Measurements from ENCODE around the gene GRM4. TPM values are rescaled to one million over a fixed set of nuclear protein-coding genes. Genes with fewer than 3 reads are reported as not detected.

GRM4 gene
- total RNA-seq, 2 donors from 2014 or later = 0.07 TPM; not detected in 1

GRCh38 chr6:34115915-34116314, 30.0 kb downstream of the GRM4 start:
- intact Hi-C loops (cut with DNase I) = no loop called here
- H3K9me3 ChIP-seq = no peaks in the 10 kb centered on the region
- H3K36me3 ChIP-seq = no peaks in the 10 kb centered on the region
- H3K4me1 ChIP-seq = no peaks in the 10 kb centered on the region
- no peak overlapping the region for H3K4me3 ChIP-seq
- H3K27ac ChIP-seq = no peak overlapping the region
- DNase-seq = no peak
- H3K27me3 ChIP-seq = no peaks in the 10 kb centered on the region
- no peak for TF ChIP-seq CTCF (IDR thresholded peaks at IDR 0.05)
- H3K9ac ChIP-seq (ENCODE audit: low read depth in 2 of 2, low read length in 2 of 2) = no peak overlapping the region

GRCh38 chr6:34115403-34115795, 30.5 kb downstream of the GRM4 start:
- Histone ChIP-seq H3K36me3 (no peaks in the 10 kb centered on the region), H3K9ac (ENCODE audit: low read depth in 2 of 2, low read length in 2 of 2) (no peak overlapping the region), H3K9me3 (no peaks in the 10 kb centered on the region), H3K4me1 (no peaks in the 10 kb centered on the region), H3K27ac (no peak overlapping the region), H3K4me3 (no peak overlapping the region), H3K27me3 (no peaks in the 10 kb centered on the region)
- DNase-seq = no peak
- intact Hi-C loops (cut with DNase I) = no loop called here
- no peak for TF ChIP-seq CTCF (IDR thresholded peaks at IDR 0.05)

GRCh38 chr6:34114695-34115402, 31.0 kb downstream of the GRM4 start:
- H3K9me3 ChIP-seq = no peaks in the 10 kb centered on the region
- no peak overlapping the region for H3K9ac ChIP-seq (ENCODE audit: low read depth in 2 of 2, low read length in 2 of 2)
- H3K36me3 ChIP-seq = no peaks in the 10 kb centered on the region
- H3K27me3 ChIP-seq = no peaks in the 10 kb centered on the region
- H3K4me1 ChIP-seq = no peaks in the 10 kb centered on the region
- no peak for DNase-seq
- intact Hi-C loops (cut with DNase I) = no loop called here
- TF ChIP-seq CTCF (IDR thresholded peaks at IDR 0.05) = no peak
- H3K27ac ChIP-seq = no peak overlapping the region
- H3K4me3 ChIP-seq = no peak overlapping the region

GRCh38 chr6:34113532-34113931, 32.4 kb downstream of the GRM4 start:
- H3K9me3 ChIP-seq = no peaks in the 10 kb centered on the region
- no peaks in the 10 kb centered on the region for H3K4me1 ChIP-seq
- H3K9ac ChIP-seq (ENCODE audit: low read depth in 2 of 2, low read length in 2 of 2) = no peak overlapping the region
- H3K27ac ChIP-seq = no peak overlapping the region
- DNase-seq = no peak
- intact Hi-C loops (cut with DNase I) = no loop called here
- H3K27me3 ChIP-seq = no peaks in the 10 kb centered on the region
- H3K36me3 ChIP-seq = no peaks in the 10 kb centered on the region
- no peak overlapping the region for H3K4me3 ChIP-seq
- TF ChIP-seq CTCF (IDR thresholded peaks at IDR 0.05) = no peak

GRCh38 chr6:34112126-34112525, 33.8 kb downstream of the GRM4 start:
- H3K27ac ChIP-seq = no peak overlapping the region
- intact Hi-C loops (cut with DNase I) = no loop called here
- TF ChIP-seq CTCF (IDR thresholded peaks at IDR 0.05) = no peak
- no peaks in the 10 kb centered on the region for H3K27me3 ChIP-seq
- no peak overlapping the region for H3K4me3 ChIP-seq
- no peak for DNase-seq
- H3K36me3 ChIP-seq = no peaks in the 10 kb centered on the region
- H3K9ac ChIP-seq (ENCODE audit: low read depth in 2 of 2, low read length in 2 of 2) = no peak overlapping the region
- no peaks in the 10 kb centered on the region for H3K9me3 ChIP-seq
- H3K4me1 ChIP-seq = no peaks in the 10 kb centered on the region

All from colonic mucosa (tissue), 4 donors.